ENCODE data around the gene RNF130.

- TF ChIP-seq CTCF (IDR thresholded peaks at IDR 0.05; ENCODE audit: insufficient read depth, low read depth, low read length) (no peak), EZH2 (IDR thresholded peaks at IDR 0.05; ENCODE audit: insufficient read depth, low read length) (no peak)
Measured at GRCh38 chr5:180013678-180014077, 57.9 kb downstream of the RNF130 start.

Measured in astrocyte (in vitro differentiated cells and primary cell).